Stimulated activated CD4-positive, alpha-beta T cell treated with anti-CD3 and anti-CD28 coated beads, Interleukin-12 subunit alpha, Interleukin-12 subunit beta, amount 100 ng/mL, for 4 hours (primary cell): ENCODE measurements around the gene RASL10A.

ENCODE experiments used
- DNase-seq: peaks from one replicate; pipeline ENCODE4 v3.0.0-alpha.2; 2020

Gene RASL10A

DNA sequence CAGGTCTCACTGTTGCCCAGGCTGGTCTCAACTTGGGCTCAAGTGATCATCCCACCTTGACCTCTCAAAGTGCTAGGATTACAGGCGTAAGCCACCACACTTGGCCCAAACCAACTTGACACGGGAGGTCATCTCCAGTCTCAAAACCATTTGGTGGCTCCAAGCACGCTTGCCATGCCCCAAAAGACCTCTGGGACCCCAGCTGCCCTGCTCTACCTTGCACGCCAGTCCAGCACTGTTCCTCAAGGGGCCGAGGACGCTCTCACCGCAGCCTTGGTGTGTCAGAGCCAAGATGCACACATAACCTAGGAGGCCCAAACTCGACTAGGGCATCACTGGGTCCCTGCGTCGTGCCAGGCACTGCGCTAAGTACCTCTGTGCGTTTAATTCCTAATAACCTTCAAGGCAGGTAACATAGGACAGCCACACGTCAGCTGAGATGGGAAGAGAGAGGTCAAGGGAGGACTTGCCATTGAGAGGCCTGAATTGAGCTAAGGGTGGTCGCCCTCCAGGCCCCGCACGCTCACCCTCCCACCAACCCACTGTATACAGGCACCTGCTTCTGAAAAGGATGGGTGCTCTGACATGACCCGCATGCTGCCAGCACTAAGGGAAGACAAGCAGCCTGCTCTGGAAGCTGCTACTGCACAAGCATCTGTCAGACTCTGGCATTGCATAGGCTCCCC lies 13.6 kb downstream of the RASL10A start:
- DNase-seq = no peak

DNA sequence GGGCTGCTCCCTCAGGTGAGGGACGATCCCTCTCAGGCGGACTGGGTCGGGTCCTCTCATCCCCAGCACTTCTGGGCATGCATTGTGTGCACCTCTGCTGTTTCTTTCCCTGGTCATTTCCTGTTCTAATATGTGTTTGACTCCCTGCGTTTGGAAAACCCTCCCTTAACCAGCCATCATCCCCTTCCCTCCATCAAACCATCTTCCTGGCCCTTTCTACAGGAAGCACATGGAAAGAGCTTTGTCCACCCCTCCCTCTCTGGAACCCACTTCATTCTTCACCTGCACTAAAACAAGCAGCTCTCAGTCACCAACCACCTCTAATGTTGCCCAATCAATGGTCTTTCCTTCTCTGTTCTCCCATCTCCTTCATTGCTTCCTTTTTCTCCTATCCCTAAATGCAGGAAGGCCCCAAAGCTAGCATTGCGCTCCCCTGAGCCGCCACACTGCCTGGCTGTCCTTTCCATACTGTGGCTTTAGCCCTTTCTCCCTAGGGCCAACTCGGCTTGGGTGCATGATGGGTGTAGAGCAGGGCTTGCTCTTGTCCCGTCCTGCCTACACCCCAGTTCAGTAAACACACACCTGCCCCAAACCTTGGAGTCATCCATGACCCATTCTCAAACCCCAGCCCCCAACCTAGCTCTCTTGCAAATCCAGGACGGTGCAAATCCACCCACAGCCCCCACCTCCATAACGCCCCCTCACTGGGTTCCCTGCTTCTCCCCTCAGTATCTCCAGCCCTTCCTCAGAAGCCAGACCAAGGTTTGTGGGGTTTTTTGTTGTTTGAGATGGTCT lies 14.5 kb downstream of the RASL10A start:
- DNase-seq = peak; percentile 18

GRCh38 chr22:29300467-29300806 lies 15.1 kb downstream of the RASL10A start:
- DNase-seq = no peak

GRCh38 chr22:29299136-29299900 lies 16.2 kb downstream of the RASL10A start:
- no peak for DNase-seq

DNA sequence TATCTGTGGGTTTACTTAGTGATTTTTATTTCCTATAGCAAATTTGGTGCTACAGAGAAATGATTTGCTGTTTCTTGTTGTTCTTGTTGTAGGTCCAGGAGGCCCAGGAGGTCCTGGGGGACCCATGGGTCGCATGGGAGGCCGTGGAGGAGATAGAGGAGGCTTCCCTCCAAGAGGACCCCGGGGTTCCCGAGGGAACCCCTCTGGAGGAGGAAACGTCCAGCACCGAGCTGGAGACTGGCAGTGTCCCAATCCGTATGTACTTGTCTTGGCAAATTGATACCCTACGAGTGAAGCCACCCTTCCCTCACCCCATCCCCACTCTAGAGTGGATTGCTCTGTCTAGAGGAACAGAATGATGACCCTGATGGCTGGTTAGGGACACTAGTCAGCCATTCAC lies 16.9 kb downstream of the RASL10A start:
- no peak for DNase-seq

DNA sequence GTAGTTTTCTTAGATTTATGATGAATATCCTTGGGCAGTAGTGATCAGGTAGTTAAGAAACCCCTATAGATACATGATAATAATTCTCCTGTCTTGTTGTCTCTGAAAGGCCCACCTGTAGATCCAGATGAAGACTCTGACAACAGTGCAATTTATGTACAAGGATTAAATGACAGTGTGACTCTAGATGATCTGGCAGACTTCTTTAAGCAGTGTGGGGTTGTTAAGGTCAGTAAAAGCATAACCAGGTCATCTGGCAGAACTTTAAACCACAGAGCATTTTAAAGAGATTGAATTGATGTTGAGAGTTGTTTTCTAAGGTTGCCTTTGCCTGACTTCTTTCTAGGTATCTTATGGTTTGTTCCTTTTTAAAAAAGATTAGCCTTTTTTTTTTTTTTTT lies 23.1 kb downstream of the RASL10A start:
- DNase-seq = no peak

DNA sequence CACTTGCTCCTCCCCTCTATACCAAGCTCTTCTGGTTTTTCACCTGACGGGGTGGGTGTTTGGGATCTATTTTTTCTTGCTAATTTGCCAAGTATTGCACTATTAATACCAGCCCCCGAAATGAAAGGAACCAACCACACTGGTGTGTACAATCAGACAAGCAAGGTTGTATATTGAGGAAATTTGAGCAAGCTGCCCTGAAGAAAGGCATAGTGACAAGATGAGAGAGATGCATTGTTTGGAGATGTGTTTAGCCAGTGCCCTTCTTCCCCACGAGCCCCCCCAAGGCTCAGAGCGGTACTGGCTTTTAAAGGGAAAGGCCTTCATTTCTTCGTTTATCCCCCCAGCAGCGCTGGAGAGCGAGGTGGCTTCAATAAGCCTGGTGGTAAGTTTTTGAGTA lies 24.3 kb downstream of the RASL10A start:
- no peak for DNase-seq

DNA sequence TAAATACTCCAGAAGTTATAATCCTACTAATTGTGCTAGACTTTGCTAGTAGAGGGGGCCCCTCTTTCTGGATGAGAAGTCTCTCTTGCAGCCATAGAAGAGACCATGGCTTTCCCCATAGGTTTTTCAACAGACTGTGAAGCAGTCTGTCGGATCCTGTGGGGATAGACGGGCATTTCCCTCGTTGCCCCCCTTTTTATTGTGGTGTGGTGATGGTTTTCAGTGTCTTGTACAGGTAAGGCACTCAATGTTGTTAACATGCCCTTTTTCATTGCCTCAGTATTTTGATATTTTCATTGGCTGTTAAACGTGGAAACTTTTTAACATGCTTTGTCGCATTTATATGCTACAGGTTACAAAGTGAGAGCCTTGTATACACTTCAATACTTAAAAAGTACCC lies 25.4 kb downstream of the RASL10A start:
- no peak for DNase-seq

DNA sequence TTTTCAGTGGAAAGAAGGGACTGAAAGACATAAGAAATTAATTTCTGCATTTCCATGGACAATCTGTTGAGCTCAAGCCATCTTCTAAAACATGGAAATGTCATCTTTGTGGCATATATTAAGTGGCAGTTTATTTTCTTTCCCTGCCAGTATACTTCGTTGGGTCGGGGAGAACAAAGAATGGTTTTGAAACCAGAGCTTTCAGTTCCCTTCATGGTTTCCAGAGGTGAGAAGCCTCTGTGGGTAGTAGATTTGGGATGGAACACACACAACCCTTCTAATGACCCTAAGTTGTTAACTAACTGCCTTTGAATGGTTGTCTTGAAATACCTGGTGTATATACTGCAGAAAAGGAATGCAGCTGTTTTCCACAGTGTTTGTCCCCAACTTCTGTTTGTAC lies 26.7 kb downstream of the RASL10A start:
- DNase-seq = no peak

GRCh38 chr22:29284196-29284595 lies 31.3 kb downstream of the RASL10A start:
- no peak for DNase-seq

DNA sequence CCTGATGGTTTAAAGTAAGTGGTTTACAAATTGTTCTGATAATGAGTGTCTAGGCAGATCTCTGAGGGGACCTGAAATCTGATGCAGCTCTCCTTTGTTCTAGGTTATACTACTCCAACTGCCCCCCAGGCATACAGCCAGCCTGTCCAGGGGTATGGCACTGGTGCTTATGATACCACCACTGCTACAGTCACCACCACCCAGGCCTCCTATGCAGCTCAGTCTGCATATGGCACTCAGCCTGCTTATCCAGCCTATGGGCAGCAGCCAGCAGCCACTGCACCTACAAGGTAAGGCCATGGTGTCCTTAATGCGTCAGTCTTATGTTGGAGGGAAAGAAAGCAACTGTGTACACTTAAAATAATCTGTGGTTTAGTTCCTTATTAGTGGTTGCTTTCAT lies 37.6 kb downstream of the RASL10A start:
- no peak for DNase-seq

DNA sequence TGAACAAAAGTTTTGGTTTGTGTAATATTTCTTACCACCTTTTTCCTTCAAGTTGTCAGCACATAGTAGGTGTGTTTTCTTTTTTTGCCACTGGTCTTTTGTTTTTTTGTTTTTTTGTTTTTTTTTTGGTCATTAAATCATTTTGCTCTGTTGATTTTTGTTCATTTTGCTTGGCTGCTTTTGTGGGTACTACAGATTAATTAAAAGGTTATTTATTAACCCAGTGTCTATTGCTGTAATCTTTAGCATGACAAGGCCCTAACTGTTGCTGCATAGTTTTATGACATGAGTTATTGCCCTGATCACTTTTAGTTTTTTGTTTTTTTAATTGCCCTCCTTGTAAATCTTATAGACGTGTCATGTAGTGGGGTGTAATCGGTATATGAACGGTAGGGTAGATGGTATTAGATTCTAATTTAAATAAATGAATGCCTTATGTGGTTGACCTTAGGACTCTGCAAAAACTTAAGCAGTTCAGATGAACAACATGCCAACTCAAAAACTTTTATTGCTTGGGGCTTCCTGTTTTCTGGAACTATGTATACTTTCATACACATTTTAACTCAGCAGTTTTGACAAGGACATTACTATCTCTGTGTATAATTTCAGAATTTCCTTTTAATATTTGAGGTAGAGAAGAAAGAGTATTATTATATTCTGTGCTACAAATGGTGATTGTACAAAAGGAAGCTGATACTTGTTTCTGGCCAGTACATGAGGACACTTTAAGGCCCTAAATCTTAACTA lies 39.5 kb downstream of the RASL10A start:
- no peak for DNase-seq

DNA sequence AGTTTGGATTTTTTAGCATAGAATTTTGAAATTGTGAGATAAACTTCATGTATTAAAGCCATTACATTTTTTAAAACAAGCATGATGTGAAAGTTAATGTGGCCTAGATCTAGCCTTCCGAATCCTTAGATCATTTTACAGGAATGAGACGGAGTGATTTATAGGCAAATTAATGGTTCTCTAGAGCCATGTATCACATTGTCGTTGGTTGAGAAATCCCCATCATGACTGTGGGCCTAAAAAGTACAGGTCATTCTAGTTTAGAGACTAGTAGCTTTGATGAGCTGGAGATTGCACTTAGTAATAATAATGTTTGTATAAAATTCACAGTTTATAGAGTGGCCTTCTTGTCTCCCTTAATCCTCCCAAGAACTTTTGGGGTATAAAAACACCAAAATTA lies 40.3 kb downstream of the RASL10A start:
- DNase-seq = no peak

DNA sequence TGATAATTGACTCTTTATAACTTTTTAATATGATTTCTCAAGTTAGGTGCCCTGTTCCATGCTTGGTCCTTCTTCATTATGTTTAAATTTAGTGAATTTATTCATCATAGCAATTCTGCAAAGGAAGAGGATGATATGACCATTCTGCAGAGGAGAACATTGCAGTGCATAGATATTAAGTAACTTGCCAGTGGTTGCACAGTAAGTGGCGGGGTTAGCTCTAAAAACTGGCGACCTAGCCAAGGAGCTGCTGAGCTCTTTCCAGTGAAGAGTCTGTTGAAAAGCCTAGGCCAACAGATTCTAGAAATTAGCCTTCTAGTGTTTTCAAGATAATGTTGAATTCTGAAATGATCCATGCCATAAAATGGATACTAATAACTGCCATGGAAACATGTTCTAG lies 42.9 kb downstream of the RASL10A start:
- no peak for DNase-seq

DNA sequence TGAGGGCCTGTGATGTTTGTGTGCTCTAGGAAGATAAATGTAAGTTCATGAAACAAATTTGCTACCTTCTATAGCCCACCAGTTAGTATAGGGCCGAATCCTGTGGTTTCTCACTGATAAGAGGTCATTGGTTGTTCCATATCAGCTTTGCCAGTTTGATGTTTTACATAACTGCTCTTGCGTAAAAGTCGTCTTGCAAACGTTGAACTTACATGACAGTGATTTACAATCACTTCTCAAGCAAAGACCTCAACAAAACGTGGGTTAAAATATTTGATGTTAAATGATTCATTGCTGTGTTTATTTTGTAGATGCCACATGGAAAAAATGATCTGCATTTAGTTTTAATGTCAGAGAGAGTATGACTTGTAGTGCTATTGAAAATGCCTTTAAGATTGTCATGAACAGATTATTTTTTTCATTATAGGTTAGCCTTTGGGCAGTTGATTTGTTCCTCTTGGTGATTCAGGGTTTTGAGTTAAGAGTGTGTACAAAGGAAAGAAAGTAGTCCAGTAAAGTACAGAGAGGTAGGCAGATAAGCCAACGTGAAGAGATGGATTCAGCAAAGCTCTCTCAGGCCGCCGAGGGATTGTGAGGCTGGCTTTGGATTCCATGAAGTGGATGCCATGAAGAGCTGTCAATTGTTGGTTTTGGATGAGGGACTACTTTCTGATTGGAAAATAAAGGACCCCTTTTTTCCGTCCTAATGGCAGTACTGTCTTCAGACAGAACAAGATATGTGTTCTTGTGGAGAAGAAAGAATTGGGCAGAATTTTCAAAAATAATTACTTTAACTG lies 44.8 kb downstream of the RASL10A start:
- DNase-seq = no peak

- DNase-seq = no peak
These were observed 45.6 kb downstream of the RASL10A start for GRCh38 chr22:29269731-29270474.

GRCh38 chr22:29269230-29269604 lies 46.3 kb downstream of the RASL10A start:
- DNase-seq = no peak

DNA sequence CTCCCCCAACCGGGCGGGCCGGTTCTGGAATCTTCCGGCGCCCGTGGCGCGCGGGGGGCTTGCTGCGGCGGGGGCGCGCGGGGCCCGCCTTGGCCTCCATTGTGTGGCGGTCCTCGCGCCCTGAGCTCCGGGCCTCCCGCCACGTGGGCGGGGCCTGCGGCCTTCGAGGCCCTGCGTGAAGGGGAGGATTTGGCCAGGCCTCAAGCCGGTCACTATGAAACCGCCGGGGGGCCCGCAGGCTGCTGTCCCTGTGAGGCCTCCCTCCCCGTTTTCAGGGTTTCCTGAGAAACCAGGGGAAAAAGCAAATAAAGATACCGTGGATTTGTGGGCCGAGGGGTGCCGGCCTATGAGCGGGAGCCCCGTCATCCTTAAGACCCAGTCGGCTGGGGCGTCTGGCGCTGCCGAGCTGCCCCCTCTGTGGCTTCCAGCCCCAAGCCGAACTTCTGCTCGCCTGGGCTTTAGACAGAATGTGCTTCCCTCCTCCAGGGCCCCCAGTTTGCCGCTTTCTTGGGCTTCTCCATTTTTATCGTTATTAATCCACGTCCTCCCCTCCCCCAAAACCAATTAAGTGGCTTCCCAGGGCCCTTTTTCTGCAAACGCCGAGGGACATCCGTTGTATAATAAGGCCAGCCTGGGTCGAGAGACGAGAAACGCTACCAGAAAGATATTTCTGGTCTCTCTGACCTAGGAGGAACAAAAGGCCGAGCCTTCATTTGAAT lies 46.8 kb downstream of the RASL10A start:
- peak; percentile 31 for DNase-seq

- DNase-seq = peak; percentile 97
These were observed 47.5 kb downstream of the RASL10A start, which contains the start of the genes EWSR1 and RHBDD3 for GRCh38 chr22:29267858-29268510. TSS of gene EWSR1 (plus strand) at chr22:29268268. CDS start at chr22:29268337, 69 bp downstream. TSS of gene RHBDD3 (minus strand) at chr22:29267981. CDS start at chr22:29265626, 2,355 bp downstream.

DNA sequence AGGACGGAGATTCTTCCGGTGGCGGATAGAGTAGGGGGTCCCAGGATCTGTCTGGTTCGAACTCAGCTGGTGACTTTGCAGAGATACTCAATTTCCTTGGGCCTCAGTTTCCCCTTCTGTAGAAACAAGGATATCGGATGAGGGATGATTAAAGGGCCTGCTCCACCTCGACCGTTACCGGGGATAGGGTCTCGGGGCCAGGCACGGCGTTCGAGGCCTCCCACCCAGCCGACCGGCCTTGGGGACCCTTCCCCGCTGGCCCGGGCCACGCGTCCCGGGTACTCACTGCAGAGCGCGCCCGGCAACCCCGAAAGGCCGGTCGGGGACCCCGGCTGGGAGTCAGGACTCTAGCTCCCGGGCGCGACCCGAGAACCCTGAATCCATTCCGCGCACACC lies 48.0 kb downstream of the RASL10A start:
- no peak for DNase-seq
